CD4-positive, alpha-beta T cell treated with Interleukin-21 for 1 hour (primary cell): ENCODE data around the gene ASTL.

Source experiments
- DNase-seq: peaks from one replicate; pipeline ENCODE4 v3.0.0-alpha.2; 2020

The ASTL gene

GRCh38 chr2:96158554-96158940 lies 20.2 kb upstream of the ASTL start:
- no peak for DNase-seq

DNA sequence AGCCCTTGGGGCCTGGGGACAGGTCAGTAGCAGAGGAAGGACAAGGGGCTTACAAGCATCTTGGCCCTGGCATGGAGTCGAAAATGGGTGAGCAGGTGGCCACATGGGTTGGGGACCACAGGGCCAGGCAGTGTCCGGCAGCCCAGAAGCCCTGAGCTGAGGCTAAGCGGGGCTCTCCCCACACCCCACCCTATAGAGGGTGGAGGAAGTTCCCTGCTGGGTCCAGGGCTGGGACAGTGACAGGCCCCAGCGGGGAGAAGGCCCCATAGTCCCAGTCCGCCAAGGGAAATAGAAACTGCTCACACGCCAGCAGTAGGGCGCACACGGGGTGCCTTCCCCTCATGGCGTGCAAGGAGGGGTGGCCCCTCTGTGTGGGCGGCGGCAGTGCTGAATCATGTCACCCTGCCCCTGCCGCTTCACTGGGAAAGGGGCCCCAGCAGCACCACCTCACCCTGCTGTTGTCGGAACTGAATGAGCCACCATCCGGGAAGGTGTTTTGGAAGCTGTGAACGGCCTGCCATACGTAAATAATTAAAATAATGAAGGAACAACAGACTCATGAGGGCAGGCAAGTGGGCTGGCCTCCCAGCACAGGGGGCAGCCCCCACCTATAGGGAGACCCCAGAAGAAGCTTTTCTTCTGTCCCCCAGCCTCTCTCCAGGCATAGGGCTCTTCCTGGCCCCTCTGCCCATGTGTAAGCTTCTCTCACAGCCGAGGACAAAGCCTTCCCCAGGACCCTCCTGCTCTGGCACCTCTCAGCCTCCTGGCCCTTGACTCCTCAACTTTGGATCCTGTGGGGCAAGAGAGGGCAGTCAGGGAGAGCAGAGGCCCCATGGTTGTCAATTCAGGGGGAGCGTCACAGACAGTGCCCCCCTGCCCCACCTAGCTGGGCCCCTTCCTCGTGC lies 19.6 kb upstream of the ASTL start:
- peak; percentile 72 for DNase-seq

DNA sequence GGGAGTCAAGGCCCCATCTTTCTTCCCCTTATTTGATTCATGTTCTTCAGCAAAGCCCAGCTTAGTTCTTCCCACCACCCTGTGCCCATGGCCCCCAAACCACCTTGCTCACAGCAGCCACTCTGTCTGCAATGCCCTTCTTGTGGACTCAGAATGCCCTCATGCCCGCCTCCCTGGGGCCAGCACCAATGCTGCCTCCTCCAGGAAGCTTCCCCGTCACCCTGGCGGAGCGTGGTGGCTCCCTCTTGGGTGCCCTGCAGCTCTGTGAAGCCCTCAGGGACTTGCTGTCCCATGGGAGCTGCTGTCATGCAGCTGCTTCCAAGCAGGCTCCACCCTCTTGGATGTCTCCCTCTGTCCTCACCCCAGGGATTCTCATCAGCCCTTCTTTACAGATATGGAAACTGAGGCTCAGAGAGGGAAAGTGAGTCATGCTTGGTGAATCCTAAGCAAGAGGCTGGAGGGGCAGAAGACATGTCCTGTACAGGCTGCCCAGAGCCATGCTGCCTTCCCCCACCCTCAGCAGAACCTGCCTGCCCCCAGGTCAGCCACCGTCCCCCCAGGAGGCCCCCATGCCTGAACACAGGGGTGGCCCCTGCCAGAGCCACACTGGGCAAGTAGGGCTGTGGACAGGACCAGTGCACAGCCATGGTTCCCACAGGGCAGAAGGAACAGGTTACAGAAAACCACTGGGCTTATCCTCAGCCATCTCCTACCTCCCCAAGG lies 18.8 kb upstream of the ASTL start:
- DNase-seq, result no peak

- DNase-seq, result peak; percentile 52
Observed at GRCh38 chr2:96156011-96156820, 17.9 kb upstream of the ASTL start.

DNA sequence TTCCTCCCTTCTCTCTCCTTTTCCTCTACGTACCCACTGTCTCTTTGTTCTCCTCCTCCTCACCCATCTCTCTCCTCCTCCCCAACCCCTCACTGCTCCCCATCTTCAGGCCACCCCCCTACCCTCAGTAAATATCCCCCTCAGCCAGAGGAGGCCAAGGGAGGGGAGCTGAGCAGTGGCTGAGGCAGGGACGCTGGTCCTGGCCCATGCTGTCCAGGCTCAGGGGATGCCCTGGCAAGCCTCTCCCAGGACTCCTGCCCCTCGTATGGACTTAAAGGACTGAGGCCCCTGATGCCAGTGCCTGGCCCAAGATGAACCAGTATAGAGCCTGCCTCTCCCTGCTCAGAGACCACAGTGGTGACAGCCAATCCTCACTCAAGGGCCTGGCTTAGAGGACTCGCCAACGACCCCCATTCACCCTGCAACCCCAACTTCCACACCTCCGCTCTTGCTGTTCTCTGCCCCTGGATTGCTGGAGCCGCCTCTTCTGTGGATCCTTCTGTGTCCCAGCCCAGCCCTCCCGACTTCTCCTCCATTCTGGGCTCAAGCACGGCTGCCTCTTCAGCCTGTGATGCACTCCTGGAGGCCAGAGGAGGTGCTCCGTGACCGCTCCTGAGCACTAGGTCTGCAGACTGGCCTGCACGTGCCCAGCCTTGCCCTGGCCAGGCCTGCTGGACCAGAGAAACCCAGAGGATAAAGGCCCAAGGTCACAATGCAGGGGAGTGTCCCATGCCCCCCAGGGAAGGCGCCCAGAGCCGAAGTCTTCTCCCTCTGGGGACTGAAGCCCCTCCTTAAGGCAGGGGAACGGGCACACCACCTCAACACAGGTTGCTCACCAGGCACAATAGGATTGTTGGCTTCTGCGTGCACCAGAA lies 16.4 kb upstream of the ASTL start:
- DNase-seq, result no peak

DNA sequence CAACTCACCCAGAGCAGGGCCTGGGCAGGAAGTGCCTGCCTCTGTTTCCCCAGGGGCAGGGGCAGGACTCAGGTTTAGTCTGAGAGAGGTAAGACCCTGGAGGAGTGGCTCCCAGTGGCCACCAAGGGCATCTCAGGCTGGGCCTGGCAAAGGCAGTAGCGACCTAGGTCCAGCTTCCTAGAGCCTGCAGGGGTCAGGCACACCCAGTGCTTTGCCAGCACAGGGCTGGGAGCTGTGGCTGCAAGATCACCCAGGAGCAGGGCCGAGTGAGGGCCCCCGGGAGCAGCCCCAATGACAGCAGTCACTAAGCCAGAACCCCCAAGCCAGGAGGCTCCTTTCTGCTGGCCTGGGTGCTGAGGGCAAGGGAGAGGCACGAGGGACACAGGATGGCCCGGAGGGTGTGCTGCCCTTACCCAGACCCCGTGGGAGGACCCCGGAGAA lies 15.7 kb upstream of the ASTL start:
- no peak for DNase-seq

GRCh38 chr2:96153291-96153713 lies 15.0 kb upstream of the ASTL start:
- DNase-seq, result no peak

DNA sequence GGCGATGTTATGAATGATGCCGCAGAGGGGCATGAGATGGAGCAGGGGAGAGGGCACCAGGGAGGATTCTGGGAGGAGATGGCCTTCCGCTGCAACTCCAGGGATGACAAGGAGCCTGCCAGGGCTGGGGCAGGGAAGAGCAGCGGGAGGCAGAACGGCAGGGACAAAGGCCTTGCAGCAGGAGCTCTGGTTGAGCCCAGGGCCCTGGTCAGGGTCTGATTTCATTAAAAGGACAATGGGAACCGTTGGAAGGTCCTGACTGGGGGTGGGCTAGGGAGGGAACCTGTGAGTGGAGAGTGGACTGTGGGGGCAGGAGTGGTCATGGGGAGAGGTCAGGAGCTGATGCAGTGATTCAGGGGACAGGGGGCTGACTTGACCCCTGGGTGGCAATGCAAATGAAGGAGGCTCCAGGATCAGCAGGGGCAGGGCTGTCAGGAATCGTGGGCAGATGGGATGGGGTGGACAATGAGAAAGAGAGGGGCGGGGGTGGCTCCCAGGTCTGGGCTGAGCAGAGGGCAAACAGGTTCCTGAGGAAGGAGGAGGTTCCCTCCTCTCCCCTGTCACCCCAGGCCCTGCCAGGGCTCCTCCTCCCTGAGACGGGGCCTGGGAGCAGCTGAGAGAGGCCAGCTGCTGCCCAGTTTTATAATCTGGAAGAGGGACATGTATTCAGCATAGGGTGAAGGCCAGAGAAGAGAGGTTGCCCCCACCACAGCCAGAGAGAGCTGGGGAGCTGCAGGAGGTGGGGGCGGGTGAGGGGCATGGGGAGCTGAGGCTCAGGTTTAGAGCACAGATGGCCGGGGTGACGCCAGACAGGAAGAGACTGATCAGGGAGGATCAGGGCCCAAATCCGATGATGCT lies 14.2 kb upstream of the ASTL start:
- DNase-seq, result no peak

DNA sequence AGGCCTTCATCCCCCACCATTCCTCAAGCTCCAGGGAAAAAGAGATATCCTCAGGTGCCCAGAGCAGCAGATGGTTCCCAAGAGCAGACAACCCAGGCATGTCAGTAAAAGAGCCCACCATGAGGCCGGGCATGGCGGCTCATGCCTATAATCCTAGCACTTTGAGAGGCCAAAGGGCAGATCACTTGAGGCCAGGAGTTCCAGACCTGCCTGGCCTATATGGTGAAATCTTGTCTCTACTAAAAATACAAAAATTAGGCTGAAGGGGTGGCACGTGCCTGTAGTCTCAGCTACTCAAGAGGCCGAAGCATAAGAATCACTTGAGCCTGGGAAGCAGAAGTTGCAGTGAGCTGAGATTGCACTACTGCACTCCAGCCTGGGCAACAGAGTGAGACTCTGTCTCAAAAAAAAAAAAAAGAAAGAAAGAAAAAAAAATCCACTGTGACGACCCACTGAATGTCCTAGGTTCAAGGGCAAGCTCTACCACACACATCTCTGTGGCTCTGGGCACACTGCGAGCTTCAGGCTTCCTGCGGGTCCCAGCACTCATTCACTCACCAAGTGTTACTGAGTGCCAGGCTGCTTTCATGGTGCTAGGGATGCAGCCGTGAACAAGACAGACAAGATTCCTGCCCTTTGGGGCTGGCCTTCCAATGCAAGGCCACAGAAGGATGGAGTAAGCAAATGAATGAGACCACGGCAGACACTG lies 13.4 kb upstream of the ASTL start:
- no peak for DNase-seq

- DNase-seq, result no peak
Observed at GRCh38 chr2:96150791-96151594, 12.7 kb upstream of the ASTL start.

DNA sequence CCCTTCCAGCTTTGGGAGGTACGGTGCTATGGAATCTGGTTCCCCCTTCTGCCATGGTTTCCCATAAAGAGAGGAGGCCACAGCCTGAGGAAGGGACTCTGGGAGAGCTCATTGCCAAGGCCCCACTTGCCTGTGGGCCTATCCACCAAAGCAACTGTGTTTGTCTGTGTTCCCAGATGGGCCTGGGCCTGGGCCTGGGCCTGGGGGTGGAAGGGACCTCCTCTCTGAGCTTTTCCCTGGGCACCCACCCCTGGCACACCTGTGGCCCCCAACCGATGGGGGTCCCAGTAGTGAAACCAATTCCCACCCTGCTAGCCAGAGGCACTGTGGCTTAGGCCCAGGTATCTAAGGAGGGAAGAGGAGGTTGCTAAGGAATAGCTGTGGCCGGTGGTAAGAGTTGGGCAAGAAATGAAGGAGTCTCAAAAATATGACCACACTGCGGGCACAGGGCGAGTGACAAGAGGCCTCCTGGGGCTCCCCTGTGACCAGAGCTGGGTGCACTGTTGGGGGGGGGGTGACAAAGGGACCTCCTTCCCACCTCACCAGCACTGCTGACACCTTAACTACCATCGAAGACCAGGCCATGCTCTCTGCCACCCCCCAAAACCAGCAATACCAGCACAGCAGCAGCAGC lies 11.8 kb upstream of the ASTL start:
- no peak for DNase-seq

DNA sequence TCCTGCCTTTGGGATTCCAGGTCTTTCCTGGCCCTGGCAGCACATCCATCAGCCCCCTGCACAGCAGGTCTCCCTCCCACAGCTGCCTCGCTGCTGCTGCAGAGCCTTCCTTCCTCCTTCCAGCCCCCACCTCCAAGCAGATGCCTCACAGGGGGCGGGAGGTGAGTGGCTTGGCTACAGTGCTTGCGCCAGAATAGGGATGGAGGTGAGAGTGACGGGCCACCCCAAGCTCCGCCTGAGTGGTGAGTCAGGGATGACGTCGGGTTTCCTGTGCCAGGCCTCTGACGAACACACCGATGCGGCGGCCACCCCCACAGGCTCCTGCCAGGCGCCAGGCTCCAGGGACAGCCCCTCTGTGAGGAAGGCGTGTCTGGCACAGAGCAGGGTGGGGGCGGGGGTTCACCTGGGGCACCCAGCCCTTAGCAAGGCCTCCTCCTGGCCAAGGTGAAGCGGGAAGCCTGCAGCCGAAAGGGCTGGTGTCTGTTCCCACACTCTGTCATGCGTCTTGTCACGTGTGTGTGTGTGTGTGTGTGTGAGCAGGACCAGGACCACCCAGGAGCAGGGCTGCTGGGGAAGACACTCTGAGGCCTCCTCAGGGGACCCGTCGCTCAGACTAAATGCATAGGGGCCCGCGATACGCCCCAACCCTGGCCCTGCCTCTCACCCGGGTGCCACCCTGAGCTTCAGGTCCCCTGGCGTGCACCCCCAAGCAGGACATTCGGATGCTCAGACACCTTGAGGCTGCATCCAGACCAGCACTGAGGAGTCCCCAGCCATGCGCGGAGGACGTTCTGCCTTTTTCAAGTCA lies 10.3 kb upstream of the ASTL start:
- DNase-seq, result peak; percentile 98

GRCh38 chr2:96147593-96148201 lies 9.4 kb upstream of the ASTL start:
- DNase-seq, result peak; percentile 38

GRCh38 chr2:96146881-96147592 lies 8.7 kb upstream of the ASTL start:
- DNase-seq, result peak; percentile 42

DNA sequence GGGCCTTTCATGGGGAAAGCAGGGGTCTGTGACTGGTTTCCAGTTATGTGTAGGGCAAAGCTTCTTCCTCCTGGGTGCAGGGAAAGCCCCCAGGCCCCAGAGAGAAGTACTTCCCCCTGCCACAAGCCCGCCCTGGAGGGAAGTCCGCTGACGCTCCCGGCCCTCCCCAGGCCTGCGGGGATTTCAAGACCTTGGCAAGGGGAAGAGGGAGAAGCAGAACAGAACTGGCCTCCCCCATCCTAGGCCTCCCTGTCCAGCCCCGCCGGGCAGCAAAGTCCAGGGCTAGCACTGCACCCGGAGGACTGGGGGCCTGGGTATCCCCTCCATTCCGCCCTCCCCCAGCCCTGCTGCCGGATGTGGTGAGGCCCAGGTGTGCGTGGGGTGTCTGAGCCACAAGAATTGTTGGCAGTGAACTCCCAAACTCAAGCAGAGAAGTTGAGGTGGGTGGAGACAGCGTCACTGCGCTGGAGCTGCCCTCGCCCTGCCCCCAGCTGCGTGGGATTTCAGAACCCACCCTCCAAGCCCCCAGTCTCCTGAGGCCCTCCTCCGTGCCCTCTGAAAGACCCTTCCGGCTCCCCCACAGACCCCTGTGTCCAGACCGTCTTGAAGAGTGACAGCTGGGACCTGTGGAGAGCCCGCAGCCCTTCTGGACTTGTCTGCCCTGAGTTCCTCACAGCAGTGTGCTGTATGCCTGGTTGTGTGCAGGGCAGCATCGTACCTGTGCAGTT lies 8.0 kb upstream of the ASTL start:
- DNase-seq, result peak; percentile 92

GRCh38 chr2:96145848-96146152 lies 7.5 kb upstream of the ASTL start:
- DNase-seq, result no peak
